ENCODE data around the gene TUBGCP2. TPM values are rescaled to one million over a fixed set of nuclear protein-coding genes. Genes with fewer than 3 reads are reported as not detected.
A peak's percentile ranks its signal among the peaks of the same experiment; 100 is the strongest.
"Not testable (repeated sequence)": the region's sequence is repeated elsewhere in the genome, so short reads cannot be mapped to it uniquely, and the experiment has no call there.

Gene TUBGCP2
- total RNA-seq, 2 donors from 2014 or later: 35.7 to 36.0 TPM

DNA sequence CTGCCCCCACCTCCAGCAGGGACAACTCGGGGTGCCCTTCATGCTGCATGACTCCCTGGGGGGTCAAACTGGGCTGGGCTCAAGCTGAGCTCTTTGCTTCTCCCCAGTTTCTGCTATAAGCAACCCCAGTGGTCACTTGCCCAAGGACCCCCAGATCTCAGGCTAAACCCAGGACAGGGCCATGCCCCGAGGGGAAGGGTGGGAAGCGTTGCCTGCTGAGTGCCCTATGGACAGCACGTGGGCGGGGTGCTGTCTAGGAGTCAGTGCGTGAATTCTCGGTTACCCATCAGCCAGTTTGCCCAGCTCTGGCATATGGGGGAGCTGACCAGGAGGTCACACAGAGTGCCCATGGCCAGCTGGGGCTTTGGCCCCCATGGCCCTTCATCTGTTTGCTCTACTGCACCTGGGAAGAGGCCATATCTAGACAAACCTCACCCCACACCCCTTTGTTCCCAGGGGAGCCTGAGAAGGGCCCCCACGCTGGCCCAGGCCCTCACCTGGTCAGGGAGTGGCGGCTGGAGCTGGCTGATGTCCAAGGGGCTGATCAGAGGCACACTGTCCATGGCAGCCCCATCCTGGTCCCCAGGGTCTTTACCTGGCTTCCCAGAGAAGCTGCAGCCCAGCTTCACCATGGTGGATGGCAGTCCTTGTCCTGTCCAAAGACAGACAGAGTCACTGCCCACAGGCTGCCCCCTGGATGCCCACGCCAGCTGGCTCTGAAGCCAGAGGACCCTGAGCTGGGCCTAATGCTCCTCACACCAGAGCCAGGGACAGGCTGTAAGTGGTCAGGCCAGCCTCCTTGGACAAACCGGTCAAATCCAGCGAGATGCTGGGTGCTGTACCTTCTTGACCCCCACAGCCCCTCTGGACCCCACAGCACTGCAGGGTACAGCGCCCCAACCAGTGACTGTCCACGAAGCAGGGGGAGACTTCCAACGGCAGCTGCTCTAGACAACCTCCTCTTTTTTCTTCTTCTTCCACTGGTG, 20.0 kb upstream of the TUBGCP2 start:
- intact Hi-C loops (cut with DNase I): no loop called here
- DNase-seq (ENCODE audit: low spot score): peak; percentile 72

GRCh38 chr10:133327651-133328357, 19.1 kb upstream of the TUBGCP2 start:
- DNase-seq (ENCODE audit: low spot score): peak; percentile 71
- intact Hi-C loops (cut with DNase I): no loop called here

GRCh38 chr10:133326745-133327650, 18.3 kb upstream of the TUBGCP2 start:
- intact Hi-C loops (cut with DNase I): no loop called here
- peak; percentile 76 for DNase-seq (ENCODE audit: low spot score)

DNA sequence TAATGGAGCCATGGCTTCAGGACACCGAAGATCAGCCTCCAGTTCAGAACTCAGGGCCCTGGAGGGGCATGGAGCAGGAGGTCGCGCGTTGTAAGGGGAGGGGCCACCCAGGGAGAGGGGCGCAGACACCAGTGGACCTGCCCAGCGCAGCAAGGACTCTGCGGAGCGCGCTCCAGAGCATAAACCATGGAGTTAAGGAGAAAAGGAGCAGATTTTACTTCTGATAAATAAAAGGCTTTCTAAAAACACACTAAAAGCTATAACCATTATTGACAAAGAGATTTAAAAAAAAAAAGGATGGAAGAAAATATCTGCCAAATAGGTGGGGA, 17.5 kb upstream of the TUBGCP2 start:
- intact Hi-C loops (cut with DNase I): no loop called here

DNA sequence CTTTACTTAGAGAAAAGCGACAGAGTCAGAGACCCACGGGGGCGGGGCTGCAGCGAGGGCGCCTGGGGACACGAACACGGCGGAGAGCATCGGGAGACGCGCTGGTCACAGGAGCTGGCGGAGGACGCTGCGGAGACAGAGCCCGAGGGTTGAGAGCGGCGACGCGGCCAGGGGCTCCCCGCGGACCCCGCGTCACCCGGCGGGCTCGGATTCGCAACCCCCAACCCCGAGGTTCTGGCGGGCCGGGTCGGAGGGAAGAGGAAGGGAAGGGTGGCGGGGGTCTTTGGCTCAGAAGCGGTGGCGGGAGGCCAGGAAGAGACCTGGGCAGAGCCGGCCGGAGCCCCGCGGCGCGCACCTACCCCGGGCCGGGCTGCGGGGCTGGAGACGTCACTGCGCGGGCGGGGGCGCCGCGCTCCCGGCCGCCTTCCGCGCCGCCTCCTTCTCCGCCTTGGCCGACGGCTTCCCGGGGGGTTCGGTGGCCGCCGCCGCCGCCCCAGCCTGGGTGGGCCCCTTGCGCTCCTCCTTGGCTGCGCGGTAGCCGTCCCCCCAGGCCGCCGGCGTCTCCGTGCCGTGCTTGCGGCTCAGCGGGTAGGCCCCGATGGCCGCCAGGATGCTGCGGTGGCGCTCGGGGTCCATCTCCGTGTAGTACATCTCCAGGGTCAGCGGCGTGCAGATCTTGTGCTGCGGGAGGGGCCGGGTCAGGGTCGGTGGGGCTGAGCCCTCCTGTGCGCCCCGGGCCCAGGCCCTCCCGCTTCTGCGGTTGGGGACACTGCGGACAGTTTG, 17.0 kb upstream of the TUBGCP2 start:
- intact Hi-C loops (cut with DNase I): no loop called here
- no peak for DNase-seq (ENCODE audit: low spot score)

More for the DNA sequence above, 17.5 kb upstream of the TUBGCP2 start:
- DNase-seq (ENCODE audit: low spot score): no peak

DNA sequence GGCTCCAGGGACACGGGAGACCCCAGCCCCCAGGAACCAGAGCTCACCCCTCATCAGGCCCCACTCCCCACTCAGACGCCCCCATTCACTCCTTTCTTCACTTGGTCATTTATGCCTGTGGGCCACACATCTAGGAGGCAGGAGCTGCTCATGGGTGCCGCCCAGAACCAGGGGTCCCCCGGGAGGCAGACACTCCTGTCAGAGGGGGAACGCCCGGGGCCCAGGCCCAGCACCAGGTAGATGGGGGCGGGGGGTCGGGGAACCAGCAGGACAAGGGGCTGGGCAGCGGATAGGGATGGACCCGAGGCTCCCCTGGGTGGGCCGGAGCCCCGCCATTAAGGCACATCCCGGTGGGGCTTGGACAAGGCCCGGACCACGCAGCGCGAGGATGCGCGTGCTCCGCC, 16.2 kb upstream of the TUBGCP2 start:
- no peak for DNase-seq (ENCODE audit: low spot score)
- intact Hi-C loops (cut with DNase I): no loop called here

DNA sequence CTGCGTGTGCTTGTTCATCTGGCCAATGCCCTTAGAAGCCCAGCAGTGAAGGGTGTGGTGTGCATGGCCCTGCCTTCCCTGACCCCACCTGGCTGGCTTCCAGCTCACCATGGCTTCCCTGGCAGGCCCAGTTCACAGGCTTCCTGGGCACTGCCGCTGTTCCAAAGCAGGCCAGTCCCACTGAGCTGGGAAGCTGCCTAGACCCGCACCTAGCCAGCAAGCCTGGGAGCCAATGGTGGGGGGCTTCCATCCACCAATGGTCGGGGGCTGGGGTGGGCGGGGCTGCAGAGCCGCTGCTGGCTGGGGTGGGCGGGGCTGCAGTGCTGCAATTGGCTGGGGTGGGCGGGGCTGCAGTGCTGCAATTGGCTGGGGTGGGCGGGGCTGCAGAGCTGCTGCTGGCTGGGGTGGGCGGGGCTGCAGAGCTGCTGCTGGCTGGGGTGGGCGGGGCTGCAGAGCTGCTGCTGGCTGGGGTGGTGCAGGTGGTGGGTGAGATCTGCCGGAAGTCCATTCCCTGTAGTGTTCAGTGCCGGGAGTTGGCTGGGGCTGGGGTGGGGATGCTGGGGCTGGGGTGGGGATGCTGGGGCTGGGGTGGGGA, 15.6 kb upstream of the TUBGCP2 start:
- intact Hi-C loops (cut with DNase I): no loop called here
- no peak for DNase-seq (ENCODE audit: low spot score)

DNA sequence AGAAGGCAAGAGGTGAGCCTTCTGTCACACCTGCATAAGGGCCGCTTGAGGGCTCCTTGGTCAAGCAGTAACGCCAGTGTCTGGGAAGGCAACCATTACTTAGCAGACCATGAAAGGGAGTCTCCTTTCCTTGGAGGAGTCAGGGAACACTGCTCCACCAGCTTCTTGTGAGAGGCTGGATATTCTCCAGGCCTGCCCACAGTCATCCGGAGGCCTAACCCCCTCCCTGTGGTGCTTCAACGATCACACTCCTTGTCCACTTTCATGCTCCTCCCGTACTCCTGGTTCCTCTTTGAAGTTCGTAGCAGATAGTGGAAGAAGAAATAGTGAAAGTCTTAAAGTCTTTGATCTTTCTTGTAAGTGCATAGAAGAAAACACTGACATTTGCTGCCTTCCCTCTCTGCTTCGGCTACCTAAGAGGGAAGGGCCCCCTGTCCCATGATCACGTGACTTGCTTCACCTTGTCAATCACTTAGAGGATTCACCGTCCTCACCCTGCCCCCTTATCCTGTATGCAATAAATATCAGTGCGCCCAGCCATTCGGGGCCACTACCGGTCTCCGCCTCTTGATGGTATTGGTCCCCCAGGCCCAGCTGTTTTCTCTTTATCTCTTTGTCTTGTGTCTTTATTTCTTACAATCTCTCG, 13.5 kb upstream of the TUBGCP2 start:
- DNase-seq (ENCODE audit: low spot score); intact Hi-C loops (cut with DNase I): not testable (repeated sequence)

- not testable (repeated sequence) for DNase-seq (ENCODE audit: low spot score)
- intact Hi-C loops (cut with DNase I): loop anchor here in 1 of 2 donors (1.0 kb wide), 1 partner anchor 32 kb away; no protein-coding TSS in a partner anchor
Measured at GRCh38 chr10:133320852-133321422, 12.3 kb upstream of the TUBGCP2 start.

GRCh38 chr10:133318494-133319127, 9.9 kb upstream of the TUBGCP2 start:
- intact Hi-C loops (cut with DNase I): no loop called here
- peak; percentile 89 for DNase-seq (ENCODE audit: low spot score)

DNA sequence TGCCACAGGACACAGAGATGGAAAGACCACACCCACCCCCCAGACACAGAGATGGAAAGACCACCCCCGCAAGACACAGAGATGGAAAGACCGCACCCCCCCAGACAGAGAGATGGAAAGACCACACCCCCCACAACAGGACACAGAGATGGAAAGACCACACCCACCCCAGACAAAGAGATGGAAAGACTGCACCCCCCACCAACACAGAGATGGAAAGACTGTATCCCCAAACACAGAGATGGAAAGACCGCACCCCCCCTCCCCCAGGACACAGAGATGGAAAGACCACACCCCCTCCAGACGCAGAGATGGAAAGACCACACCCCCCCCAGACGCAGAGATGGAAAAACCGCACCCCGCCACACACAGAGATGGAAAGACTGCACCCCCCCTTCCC, 8.1 kb upstream of the TUBGCP2 start:
- no peak for DNase-seq (ENCODE audit: low spot score)
- intact Hi-C loops (cut with DNase I): no loop called here

DNA sequence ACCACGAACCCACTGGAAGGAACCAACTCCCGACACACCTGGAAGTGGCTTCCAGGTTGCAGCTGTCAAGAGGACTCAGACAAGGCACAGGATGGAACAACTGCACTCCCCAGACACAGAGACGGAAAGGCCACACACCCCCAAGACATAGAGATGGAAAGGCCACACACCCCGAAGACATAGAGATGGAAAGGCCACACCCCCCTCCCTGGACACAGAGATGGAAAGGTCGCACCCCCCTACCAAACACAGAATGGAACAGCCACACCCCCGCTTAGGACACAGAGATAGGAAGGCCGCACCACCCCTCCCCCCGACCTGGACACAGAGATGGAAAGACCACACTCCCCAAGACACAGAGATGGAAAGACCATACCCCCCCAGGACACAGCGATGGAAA, 7.6 kb upstream of the TUBGCP2 start:
- no peak for DNase-seq (ENCODE audit: low spot score)
- intact Hi-C loops (cut with DNase I): no loop called here

GRCh38 chr10:133315847-133316246, 7.2 kb upstream of the TUBGCP2 start:
- DNase-seq (ENCODE audit: low spot score): no peak
- intact Hi-C loops (cut with DNase I): no loop called here

- no peak for DNase-seq (ENCODE audit: low spot score)
- intact Hi-C loops (cut with DNase I): no loop called here
Measured at GRCh38 chr10:133314911-133315310, 6.2 kb upstream of the TUBGCP2 start.

- intact Hi-C loops (cut with DNase I): no loop called here
Measured at GRCh38 chr10:133313192-133313591, 4.5 kb upstream of the TUBGCP2 start.

DNA sequence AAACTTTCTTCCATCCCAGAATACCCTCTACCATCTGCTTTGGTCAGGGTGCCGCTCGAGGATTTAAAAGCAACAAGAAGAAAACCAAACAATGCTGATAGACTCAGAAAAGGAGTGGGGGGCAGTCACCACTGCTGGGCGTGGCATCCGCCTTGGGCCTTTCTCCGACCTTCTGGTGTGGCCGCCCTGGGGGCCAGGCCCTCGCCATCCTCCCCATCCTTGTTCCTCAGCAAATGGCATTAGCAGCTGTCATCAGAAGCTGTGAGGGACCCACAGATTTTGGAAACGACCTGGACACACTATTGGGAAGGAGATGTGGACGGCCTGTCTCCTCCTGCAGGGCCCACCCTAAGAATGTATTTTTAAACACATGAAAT, 4.1 kb upstream of the TUBGCP2 start:
- no peak for DNase-seq (ENCODE audit: low spot score)
- intact Hi-C loops (cut with DNase I): no loop called here

More at GRCh38 chr10:133313192-133313591, 4.5 kb upstream of the TUBGCP2 start:
- no peak for DNase-seq (ENCODE audit: low spot score)

Data from posterior vena cava (tissue), 2 donors.